ENCODE measurements around the gene AFMID. TPM values are rescaled to one million over a fixed set of nuclear protein-coding genes. Genes with fewer than 3 reads are reported as not detected.
"Not testable (repeated sequence)": the region's sequence is repeated elsewhere in the genome, so short reads cannot be mapped to it uniquely, and the experiment has no call there.

The AFMID gene
- total and polyA plus RNA-seq, 3 donors from 2014 or later, result 36.1 to 82.2 (median 59.4) TPM

GRCh38 chr17:78234261-78234865, 47.2 kb downstream of the AFMID start:
- H3K36me3 ChIP-seq (ENCODE audit: low read depth, missing control alignments), result no peaks in the 10 kb centered on the region
- H3K9me3 ChIP-seq, result no peaks in the 10 kb centered on the region
- TF ChIP-seq, protein P1, sequence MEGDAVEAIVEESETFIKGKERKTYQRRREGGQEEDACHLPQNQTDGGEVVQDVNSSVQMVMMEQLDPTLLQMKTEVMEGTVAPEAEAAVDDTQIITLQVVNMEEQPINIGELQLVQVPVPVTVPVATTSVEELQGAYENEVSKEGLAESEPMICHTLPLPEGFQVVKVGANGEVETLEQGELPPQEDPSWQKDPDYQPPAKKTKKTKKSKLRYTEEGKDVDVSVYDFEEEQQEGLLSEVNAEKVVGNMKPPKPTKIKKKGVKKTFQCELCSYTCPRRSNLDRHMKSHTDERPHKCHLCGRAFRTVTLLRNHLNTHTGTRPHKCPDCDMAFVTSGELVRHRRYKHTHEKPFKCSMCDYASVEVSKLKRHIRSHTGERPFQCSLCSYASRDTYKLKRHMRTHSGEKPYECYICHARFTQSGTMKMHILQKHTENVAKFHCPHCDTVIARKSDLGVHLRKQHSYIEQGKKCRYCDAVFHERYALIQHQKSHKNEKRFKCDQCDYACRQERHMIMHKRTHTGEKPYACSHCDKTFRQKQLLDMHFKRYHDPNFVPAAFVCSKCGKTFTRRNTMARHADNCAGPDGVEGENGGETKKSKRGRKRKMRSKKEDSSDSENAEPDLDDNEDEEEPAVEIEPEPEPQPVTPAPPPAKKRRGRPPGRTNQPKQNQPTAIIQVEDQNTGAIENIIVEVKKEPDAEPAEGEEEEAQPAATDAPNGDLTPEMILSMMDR (IDR thresholded peaks at IDR 0.05), result no peak
- no peak for TF ChIP-seq POLR2A (IDR thresholded peaks at IDR 0.05)
- intact Hi-C loops (cut with DNase I; ENCODE audit: low total_unique reads), result no loop called here
- no peak overlapping the region for H3K4me3 ChIP-seq
- no peaks in the 10 kb centered on the region for H3K27me3 ChIP-seq
- DNase-seq, result no peak
- no peak overlapping the region for H3K27ac ChIP-seq
- peaks cover 6% of the 10 kb centered on the region for H3K4me1 ChIP-seq
- 93% methylated on average over 12 to 17 of the region's 17 CpGs for WGBS, 2 donors

GRCh38 chr17:78235022-78235421, 47.9 kb downstream of the AFMID start:
- 86 to 95% methylated on average over 6 of the region's 6 CpGs for WGBS, 2 donors
- H3K36me3 ChIP-seq (ENCODE audit: low read depth, missing control alignments); H3K27me3 ChIP-seq; H3K4me1 ChIP-seq; H3K27ac ChIP-seq; H3K4me3 ChIP-seq; intact Hi-C loops (cut with DNase I; ENCODE audit: low total_unique reads); DNase-seq; H3K9me3 ChIP-seq: not testable (repeated sequence)

DNA sequence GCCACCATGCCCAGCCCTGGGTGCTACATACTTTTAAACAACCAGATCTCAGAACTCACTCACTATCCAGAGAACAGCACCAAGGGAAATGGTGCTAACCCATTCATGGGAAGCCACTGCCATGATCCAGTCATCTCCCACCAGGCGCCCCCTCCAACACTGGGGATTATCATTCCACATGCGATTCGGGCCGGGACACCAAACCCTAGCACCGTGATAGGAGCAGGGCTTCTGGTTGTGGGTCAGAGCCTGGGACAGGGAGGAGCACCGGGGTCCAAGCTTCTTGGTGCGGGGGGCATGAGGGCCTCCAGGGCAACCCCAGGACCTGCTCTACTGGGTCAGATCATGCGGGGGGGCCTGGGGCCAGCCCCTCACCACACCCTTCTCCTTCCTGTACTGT, 48.7 kb downstream of the AFMID start:
- TF ChIP-seq, protein P1 (IDR thresholded peaks at IDR 0.05), result no peak
- TF ChIP-seq POLR2A (IDR thresholded peaks at IDR 0.05), result no peak
- Histone ChIP-seq H3K27me3 (no peaks in the 10 kb centered on the region), H3K9me3 (no peaks in the 10 kb centered on the region), H3K4me3 (no peak overlapping the region), H3K27ac (no peak overlapping the region), H3K36me3 (ENCODE audit: low read depth, missing control alignments) (no peaks in the 10 kb centered on the region), H3K4me1 (peaks cover 6% of the 10 kb centered on the region)
- 90% methylated on average over 6 of the region's 8 CpGs; no CpG with 5 or more reads in 1 of the 2 donors for WGBS, 2 donors
- intact Hi-C loops (cut with DNase I; ENCODE audit: low total_unique reads), result no loop called here
- no peak for DNase-seq

GRCh38 chr17:78236362-78237127, 49.4 kb downstream of the AFMID start:
- Histone ChIP-seq H3K9me3 (no peaks in the 10 kb centered on the region), H3K4me1 (peaks cover 7% of the 10 kb centered on the region), H3K4me3 (no peak overlapping the region), H3K36me3 (ENCODE audit: low read depth, missing control alignments) (no peaks in the 10 kb centered on the region), H3K27ac (no peak overlapping the region), H3K27me3 (no peaks in the 10 kb centered on the region)
- intact Hi-C loops (cut with DNase I; ENCODE audit: low total_unique reads), result no loop called here
- no peak for TF ChIP-seq POLR2A (IDR thresholded peaks at IDR 0.05)
- TF ChIP-seq, protein P1 (IDR thresholded peaks at IDR 0.05), result no peak
- no peak for DNase-seq
- WGBS, 2 donors, result 83 to 88% methylated on average over 9 to 20 of the region's 20 CpGs

DNA sequence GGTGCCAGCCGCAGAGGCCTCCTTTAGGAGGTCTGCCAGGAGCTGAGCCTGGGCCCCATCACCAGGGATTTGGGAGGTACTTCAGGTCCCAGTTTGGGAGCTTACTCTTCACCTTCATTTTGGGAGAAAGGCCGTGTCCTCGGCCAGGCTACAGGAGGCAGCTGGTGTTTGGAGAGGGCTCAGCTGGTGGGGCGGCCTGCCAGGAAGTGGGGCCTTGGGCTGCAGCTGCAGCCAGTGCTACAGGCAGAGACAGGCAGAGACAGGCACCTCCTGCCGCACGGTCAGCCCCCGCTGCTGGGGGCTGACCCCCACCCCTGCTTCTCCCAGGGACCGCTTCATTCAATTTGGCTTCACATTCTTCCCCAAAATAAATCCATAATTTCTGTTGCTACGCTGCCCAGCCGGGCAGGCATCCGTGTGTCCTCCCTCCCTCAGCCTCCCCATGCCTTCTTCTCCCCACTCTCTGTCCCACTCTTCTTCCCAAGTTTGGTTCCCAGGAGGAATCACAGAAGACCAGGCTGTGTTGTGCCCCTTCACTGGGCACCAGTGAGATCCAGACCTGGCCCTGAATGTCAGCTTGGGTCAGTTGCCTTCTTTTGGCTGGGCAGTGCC, 50.3 kb downstream of the AFMID start:
- no peaks in the 10 kb centered on the region for H3K27me3 ChIP-seq
- H3K27ac ChIP-seq, result no peak overlapping the region
- TF ChIP-seq, protein P1 (IDR thresholded peaks at IDR 0.05), result no peak
- no peak for TF ChIP-seq POLR2A (IDR thresholded peaks at IDR 0.05)
- no peak overlapping the region for H3K4me3 ChIP-seq
- H3K9me3 ChIP-seq, result no peaks in the 10 kb centered on the region
- intact Hi-C loops (cut with DNase I; ENCODE audit: low total_unique reads), result no loop called here
- WGBS, 2 donors, result 49 to 65% methylated on average over 9 to 11 of the region's 11 CpGs
- peak; percentile 59 for DNase-seq
- H3K36me3 ChIP-seq (ENCODE audit: low read depth, missing control alignments), result no peaks in the 10 kb centered on the region
- peaks cover 11% of the 10 kb centered on the region for H3K4me1 ChIP-seq
